GM04503 (cell line): ENCODE measurements around the gene ARSB.
"Not testable (repeated sequence)": the region's sequence is repeated elsewhere in the genome, so short reads cannot be mapped to it uniquely, and the experiment has no call there.

Source experiments
- DNase-seq: peaks from one replicate; pipeline ENCODE4 v3.0.0-alpha.2; 2012; ENCODE audit warnings: low read depth

The ARSB gene

DNA sequence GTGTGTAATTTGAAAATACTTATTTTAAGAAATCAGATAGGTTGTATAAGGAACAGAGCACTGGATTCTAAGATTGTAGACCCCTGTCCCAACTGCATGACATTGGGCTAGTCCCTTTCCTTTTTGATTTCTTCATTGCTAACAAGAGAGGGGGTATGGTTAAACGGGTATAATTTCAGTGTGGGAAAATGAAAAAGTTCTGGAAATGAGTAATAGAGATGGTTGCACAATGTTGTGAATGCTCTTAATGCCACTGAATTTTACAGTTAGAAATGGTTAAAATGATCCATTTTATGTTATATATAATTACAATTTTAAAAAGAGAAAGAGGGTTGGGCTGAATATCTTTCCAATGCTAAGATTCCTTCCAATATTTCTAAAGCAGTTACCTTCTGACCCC is 233.2 kb downstream of the ARSB start:
- no peak for DNase-seq

DNA sequence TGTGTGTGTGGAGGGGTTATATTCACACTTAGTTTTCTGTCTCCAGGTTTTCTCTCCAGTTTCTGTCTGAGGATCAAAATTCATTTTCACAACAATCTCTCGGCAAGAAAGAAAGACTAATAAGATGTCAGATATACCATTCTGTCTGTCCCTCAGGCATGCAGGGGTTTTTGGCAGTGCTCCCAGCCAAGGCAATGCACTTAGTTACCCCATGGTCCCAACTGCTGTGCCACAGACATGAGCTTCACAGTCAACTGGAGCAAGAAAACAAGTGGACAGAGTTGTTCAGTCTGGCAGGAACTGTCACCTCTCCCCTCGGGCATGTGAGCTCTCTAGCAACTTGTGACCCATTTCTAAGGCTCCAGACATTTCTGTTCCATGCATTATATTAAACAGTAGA is 234.8 kb downstream of the ARSB start:
- no peak for DNase-seq

DNA sequence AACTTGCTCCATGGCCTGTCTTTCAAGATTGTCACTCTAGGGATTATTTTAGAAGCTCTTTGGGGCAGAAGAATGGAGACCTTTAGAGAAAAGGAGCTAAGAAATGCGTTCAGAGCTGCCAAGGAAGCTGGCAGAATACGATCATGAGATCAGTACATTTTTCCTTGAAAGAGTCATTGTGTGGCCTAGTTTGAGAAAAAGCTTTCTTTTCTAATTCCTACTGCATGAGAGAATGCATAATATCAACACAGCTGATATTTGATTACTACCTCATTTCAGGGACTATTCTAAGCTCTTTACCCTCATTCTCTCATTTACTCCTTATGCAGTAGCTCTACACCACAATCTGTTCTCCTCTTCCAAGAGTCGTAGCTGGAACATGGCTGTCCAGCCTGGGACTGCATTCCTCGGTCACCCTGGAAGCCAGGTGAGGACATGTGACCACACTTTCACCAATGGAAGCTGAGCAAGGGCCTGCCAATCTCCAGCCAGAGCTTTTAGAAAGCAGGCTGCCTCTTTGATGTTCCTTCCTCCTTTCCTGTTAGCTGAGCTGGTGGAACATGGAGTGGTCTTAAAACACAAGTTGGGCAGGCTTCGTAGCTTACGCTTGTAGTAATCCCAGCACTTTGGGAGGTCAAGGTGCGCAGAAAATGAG is 237.3 kb downstream of the ARSB start:
- peak; percentile 88 for DNase-seq

GRCh38 chr5:78747055-78747454 is 238.1 kb downstream of the ARSB start:
- DNase-seq = no peak

DNA sequence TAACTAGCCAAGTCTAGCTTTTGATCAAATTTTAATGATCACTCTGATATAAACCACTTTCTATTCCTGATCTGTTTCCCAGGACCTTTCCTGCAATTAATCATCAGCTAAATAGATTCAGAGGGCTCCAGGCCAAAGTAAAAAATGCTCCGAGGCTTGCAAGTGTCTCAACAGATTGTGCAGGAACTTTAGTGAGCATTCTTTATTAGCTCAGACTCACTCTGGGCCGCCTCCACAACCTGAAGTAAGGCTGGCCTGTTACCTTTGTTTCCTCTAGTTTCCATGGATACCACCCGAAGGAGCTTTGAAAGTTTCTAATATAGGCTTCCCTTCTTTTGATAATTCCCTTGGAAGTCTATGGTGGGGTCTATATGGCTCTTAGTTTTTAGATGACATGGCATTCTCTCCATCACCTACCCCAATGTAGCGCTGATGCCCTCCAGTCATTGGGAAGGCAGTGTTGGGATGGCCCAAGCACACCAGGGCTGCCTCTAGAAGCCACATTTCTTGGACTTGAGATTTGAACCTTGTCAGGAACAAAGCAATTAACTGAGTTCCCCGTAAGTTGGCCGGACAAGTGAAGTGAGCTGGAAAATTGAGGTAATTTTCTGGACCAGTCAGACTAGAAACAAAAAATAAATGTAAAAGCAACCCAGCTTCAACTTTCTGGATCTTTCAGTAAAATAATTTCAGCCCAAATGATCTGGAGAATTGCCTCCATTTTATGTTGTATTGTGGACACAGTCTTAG is 238.9 kb downstream of the ARSB start:
- DNase-seq = no peak

GRCh38 chr5:78744951-78745534 is 240.1 kb downstream of the ARSB start:
- no peak for DNase-seq

DNA sequence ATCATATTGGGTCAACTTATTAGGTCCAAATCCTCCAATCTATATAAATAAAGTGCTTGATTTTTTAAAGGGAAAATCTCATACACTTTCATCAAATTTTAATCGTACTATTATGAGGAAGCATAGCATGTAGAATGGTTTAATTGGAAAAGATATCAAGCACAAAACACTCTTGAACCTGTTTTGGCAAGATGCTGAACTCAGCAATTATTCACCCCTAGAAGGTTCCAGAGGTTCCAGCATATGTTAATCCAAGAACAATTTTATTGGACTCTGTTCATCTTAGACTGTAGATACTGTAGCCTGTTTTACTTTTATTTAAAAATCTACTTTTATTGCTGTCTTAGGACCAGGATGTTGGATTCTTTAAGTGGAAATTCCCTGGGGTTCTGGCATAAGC is 244.1 kb downstream of the ARSB start:
- DNase-seq = no peak

- DNase-seq = no peak
Observed at GRCh38 chr5:78738693-78739300, 246.3 kb downstream of the ARSB start.

DNA sequence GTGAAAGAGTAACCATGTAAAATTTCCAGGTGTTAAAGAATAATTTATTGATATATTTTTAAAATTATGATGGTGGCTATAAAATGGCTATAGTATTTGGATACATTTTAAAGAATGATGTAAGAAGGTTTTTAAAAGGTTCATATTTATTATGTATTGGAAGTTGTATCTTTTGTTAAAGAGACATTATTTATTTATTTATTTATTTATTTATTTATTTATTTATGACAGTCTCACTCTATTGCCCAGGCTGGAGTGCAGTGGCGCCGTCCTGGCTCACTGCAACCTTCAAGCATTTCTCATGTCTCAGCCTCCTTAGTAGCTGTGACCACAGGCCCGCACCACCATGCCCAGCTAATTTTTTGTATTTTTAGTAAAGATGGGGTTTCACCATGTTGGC is 247.0 kb downstream of the ARSB start:
- DNase-seq = no peak

GRCh38 chr5:78735834-78736463 is 249.2 kb downstream of the ARSB start:
- DNase-seq = no peak

- DNase-seq = no peak
Observed at GRCh38 chr5:78734950-78735349, 250.2 kb downstream of the ARSB start.

DNA sequence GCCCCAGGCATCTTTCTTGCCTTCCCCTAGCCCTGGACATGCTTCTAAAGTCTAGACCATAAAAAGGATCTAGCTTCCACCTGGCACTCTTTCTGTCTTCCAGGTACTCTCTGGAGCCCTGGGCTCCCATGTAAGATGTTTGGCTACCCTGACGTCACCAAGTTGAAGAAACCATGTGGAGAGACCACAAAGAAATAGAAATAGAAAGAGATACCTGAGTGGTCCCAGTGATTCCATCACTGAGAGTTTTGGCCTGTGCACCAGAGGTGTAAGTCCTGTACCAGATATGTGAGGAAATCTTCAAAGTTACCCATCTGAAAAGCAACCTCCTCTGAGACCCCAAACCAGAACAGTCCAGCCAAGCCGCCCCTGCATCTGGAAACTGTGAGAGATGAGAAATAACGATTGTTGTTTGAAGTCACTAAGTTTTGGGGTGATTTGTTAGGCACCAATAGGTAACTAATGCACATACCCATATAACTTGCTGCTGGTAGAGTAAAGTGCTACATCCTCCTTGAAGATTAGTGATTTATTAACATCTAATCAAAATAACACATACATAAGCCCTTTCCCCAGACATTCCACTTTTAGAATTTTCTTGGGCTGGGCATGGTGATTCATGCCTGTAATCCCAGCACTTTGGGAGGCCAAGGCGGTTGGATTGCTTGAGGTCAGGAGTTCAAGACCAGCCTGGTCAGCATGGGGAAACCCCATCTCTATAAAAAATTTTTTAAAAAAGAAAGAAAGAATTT is 250.8 kb downstream of the ARSB start:
- no peak for DNase-seq

GRCh38 chr5:78732721-78733120 is 252.4 kb downstream of the ARSB start:
- not testable (repeated sequence) for DNase-seq

DNA sequence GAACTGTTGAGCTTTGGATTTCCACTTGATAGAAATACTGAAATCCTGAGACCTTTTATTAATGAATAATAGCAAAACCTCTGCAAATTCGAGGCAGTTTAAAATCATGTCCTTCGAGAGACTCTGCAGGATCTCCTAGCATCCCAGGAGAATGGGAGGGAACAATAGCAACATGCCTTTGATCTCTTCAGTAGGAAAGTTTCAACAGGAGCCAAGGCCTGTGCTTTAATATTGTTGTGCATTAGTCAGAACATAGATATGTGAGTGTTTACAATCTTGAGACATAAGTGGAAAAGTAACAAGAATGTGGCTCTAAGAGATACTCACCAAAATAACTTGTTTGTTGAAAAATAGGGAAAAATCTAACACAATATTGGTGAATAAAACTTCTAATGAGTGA is 253.2 kb downstream of the ARSB start:
- peak; percentile 57 for DNase-seq

DNA sequence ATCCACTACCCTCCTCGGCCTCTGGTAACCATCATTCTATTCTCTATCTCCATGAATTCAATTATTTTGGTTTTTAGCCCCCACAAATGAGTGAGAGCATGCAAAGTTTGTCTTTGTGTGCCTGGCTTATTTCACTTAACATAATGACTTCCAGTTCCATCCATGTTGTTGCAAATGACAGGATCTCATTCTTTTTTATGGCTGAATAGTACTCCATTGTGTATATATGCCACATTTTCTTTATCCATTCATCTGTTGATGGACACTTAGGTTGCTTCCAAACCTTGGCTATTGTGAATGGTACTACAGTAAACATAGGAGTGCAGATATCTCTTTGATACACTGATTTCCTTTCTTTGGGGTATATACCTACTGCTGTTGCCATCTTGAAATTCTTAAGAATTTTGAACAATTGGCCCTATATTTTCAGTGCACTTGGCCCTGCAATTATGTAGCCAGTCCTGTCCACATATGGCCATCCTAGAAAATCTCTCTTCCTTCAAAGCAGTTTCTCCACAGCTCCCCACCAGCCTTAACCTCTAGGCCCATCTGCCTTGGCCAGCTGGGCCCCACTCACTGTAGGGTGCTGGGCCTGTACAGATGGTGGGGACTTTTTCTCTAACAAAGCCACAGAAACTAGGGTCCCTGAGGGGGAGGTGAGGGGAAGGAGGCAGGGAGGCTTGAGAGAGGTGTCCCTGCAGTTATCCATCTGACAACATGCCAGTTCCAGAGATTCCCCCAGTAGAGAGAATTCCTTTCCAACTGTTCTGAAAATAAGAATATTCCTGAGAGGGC is 254.6 kb downstream of the ARSB start:
- no peak for DNase-seq

DNA sequence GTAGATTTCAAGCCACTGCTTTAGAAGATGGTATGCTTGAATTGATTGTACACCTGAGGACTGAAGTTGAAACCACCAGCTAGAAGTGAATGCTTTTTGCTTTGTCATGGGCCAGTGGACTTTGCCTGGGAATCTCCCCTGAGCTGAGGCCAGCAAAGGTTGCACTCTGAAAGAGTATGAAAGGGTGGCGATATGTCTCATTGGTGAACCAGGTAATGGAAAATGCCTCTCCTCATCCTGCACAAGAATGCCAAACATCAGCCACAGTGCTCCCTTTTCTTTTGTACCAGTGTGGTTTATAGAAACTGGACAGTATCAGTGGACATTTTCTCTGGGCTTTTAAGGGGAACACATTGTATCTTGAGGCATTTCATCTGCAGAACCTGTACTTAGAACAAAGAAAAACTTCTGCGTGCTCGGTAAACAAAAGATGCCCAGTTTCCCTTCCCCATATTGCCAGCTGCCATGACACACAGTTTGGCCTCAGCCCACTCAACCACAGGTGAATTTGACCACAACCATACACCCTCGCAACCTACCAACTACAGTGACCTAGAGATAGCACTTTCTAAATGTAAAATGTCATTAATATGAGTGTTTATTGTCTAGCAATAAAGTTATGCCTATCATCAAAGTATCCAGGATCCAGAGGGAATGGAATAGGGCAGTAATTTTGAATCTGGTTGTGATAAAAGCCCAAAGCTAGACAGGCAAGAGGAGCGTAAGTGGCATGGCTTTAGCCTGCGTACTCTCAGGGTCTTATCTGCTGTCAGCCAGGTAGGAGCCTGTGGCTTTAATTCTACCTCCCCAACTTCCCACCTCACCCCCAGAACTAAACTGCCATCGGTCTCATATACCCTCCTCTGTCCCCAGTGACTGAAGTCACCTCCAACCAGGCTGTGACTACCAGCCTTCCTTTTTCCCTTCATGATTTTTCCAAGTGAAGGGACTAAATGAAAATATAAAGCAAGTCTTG is 257.0 kb downstream of the ARSB start:
- DNase-seq = no peak
